Activated T-cell treated with anti-CD3 and anti-CD28 coated beads, Interleukin-2, amount 50 U/mL, for 4 hours (primary cell): ENCODE results near the gene ZNRF3. TPM values are rescaled to one million over a fixed set of nuclear protein-coding genes. Genes with fewer than 3 reads are reported as not detected.
"Not testable (repeated sequence)": the region's sequence is repeated elsewhere in the genome, so short reads cannot be mapped to it uniquely, and the experiment has no call there.

ENCODE experiments used
- ATAC-seq, 2 donors: fragments of 200-7000 bp; cut with Tn5 transposase; one replicate each; pipeline ENCODE4 v1.10.0; 2021
- DNase-seq: peaks from one replicate; pipeline ENCODE4 v3.0.0-alpha.2; 2020
- H3K27me3 Mint-ChIP-seq: one replicate; pipeline ENCODE4 v1.8.0; 2021; ENCODE audit warnings: low read depth, mixed read lengths
- H3K36me3 Mint-ChIP-seq: one replicate; pipeline ENCODE4 v1.8.0; 2022; ENCODE audit warnings: mixed read lengths; ENCODE audit not compliant: insufficient read depth
- H3K4me1 Mint-ChIP-seq: one replicate; pipeline ENCODE4 v1.8.0; 2021; ENCODE audit warnings: low read depth, mixed read lengths
- H3K4me3 Mint-ChIP-seq: one replicate; pipeline ENCODE4 v1.8.0; 2021; ENCODE audit warnings: mild to moderate bottlenecking, moderate library complexity, mixed read lengths
- H3K9me3 Mint-ChIP-seq: one replicate; pipeline ENCODE4 v1.8.0; 2021; ENCODE audit warnings: mixed read lengths
- total RNA-seq, 3 donors: library from RNA; stranded (reverse); gene quantifications; one replicate each; pipeline ENCODE4 v1.2.1, GENCODE V29; 2021

The ZNRF3 gene
- total RNA-seq, 3 donors from 2014 or later, result 3.3 to 4.9 (median 3.8) TPM

- H3K27me3 Mint-ChIP-seq, result peaks cover 16% of the 10 kb centered on the region
- H3K9me3 Mint-ChIP-seq, result no peaks in the 10 kb centered on the region
- ATAC-seq (no peak), DNase-seq (no peak)
- H3K4me3 Mint-ChIP-seq, result no peak overlapping the region
- no peaks in the 10 kb centered on the region for H3K4me1 Mint-ChIP-seq
- no peaks in the 10 kb centered on the region for H3K36me3 Mint-ChIP-seq
Measured at GRCh38 chr22:29081517-29082236, 198.3 kb downstream of the ZNRF3 start.

GRCh38 chr22:29082826-29083545 is 199.6 kb downstream of the ZNRF3 start:
- no peak for DNase-seq
- no peak for ATAC-seq
- H3K4me1 Mint-ChIP-seq, result no peaks in the 10 kb centered on the region
- no peaks in the 10 kb centered on the region for H3K9me3 Mint-ChIP-seq
- no peak overlapping the region for H3K4me3 Mint-ChIP-seq
- H3K36me3 Mint-ChIP-seq, result no peaks in the 10 kb centered on the region
- H3K27me3 Mint-ChIP-seq, result peaks cover 15% of the 10 kb centered on the region

GRCh38 chr22:29083576-29083932 is 200.2 kb downstream of the ZNRF3 start:
- not testable (repeated sequence) for H3K4me1 Mint-ChIP-seq, H3K4me3 Mint-ChIP-seq, DNase-seq, H3K9me3 Mint-ChIP-seq, ATAC-seq, H3K36me3 Mint-ChIP-seq
- peaks cover 12% of the 10 kb centered on the region for H3K27me3 Mint-ChIP-seq

GRCh38 chr22:29083933-29084591 is 200.7 kb downstream of the ZNRF3 start:
- no peak for ATAC-seq
- no peak for DNase-seq
- no peak overlapping the region for H3K4me3 Mint-ChIP-seq
- H3K9me3 Mint-ChIP-seq, result no peaks in the 10 kb centered on the region
- no peaks in the 10 kb centered on the region for H3K36me3 Mint-ChIP-seq
- H3K4me1 Mint-ChIP-seq, result no peaks in the 10 kb centered on the region
- peaks cover 17% of the 10 kb centered on the region for H3K27me3 Mint-ChIP-seq

GRCh38 chr22:29087012-29087411 is 203.6 kb downstream of the ZNRF3 start:
- no peak for ATAC-seq
- no peak overlapping the region for H3K4me3 Mint-ChIP-seq
- no peak for DNase-seq
- peaks cover 19% of the 10 kb centered on the region for H3K27me3 Mint-ChIP-seq
- H3K9me3 Mint-ChIP-seq, result no peaks in the 10 kb centered on the region
- no peaks in the 10 kb centered on the region for H3K4me1 Mint-ChIP-seq
- H3K36me3 Mint-ChIP-seq, result no peaks in the 10 kb centered on the region

- DNase-seq (no peak), ATAC-seq (no peak)
- Mint-ChIP-seq H3K27me3 (peaks cover 20% of the 10 kb centered on the region), H3K9me3 (no peaks in the 10 kb centered on the region), H3K4me1 (no peaks in the 10 kb centered on the region), H3K4me3 (no peak overlapping the region), H3K36me3 (no peaks in the 10 kb centered on the region)
Measured at GRCh38 chr22:29088809-29089208, 205.4 kb downstream of the ZNRF3 start.

- Mint-ChIP-seq H3K9me3 (no peaks in the 10 kb centered on the region), H3K27me3 (peaks cover 20% of the 10 kb centered on the region), H3K4me3 (no peak overlapping the region), H3K4me1 (no peaks in the 10 kb centered on the region), H3K36me3 (no peaks in the 10 kb centered on the region)
- no peak for DNase-seq
- ATAC-seq, result no peak
Measured at GRCh38 chr22:29089507-29089906, 206.1 kb downstream of the ZNRF3 start.

- Mint-ChIP-seq H3K27me3 (peaks cover 20% of the 10 kb centered on the region), H3K9me3 (no peaks in the 10 kb centered on the region), H3K4me1 (no peaks in the 10 kb centered on the region), H3K36me3 (no peaks in the 10 kb centered on the region), H3K4me3 (no peak overlapping the region)
- no peak for ATAC-seq
- no peak for DNase-seq
Measured at GRCh38 chr22:29090039-29090438, 206.7 kb downstream of the ZNRF3 start.

- ATAC-seq (no peak), DNase-seq (no peak)
- Mint-ChIP-seq H3K9me3 (no peaks in the 10 kb centered on the region), H3K36me3 (no peaks in the 10 kb centered on the region), H3K4me3 (no peak overlapping the region), H3K4me1 (no peaks in the 10 kb centered on the region), H3K27me3 (peaks cover 18% of the 10 kb centered on the region)
Measured at GRCh38 chr22:29092243-29092642, 208.9 kb downstream of the ZNRF3 start.

GRCh38 chr22:29093030-29093429 is 209.7 kb downstream of the ZNRF3 start:
- H3K27me3 Mint-ChIP-seq, result peaks cover 18% of the 10 kb centered on the region
- no peaks in the 10 kb centered on the region for H3K36me3 Mint-ChIP-seq
- DNase-seq, result no peak
- no peaks in the 10 kb centered on the region for H3K9me3 Mint-ChIP-seq
- no peak overlapping the region for H3K4me3 Mint-ChIP-seq
- H3K4me1 Mint-ChIP-seq, result no peaks in the 10 kb centered on the region
- ATAC-seq, result no peak

GRCh38 chr22:29093501-29094300 is 210.3 kb downstream of the ZNRF3 start:
- H3K27me3 Mint-ChIP-seq, result peaks cover 16% of the 10 kb centered on the region
- H3K36me3 Mint-ChIP-seq, result no peaks in the 10 kb centered on the region
- H3K4me1 Mint-ChIP-seq, result no peaks in the 10 kb centered on the region
- no peaks in the 10 kb centered on the region for H3K9me3 Mint-ChIP-seq
- ATAC-seq (no peak), DNase-seq (no peak)
- no peak overlapping the region for H3K4me3 Mint-ChIP-seq

- no peaks in the 10 kb centered on the region for H3K36me3 Mint-ChIP-seq
- DNase-seq, result no peak
- ATAC-seq, result no peak
- H3K9me3 Mint-ChIP-seq, result no peaks in the 10 kb centered on the region
- peaks cover 10% of the 10 kb centered on the region for H3K27me3 Mint-ChIP-seq
- no peaks in the 10 kb centered on the region for H3K4me1 Mint-ChIP-seq
- no peak overlapping the region for H3K4me3 Mint-ChIP-seq
Measured at GRCh38 chr22:29095459-29095858, 212.1 kb downstream of the ZNRF3 start.

GRCh38 chr22:29096736-29097669 is 213.6 kb downstream of the ZNRF3 start:
- Mint-ChIP-seq H3K9me3 (no peaks in the 10 kb centered on the region), H3K27me3 (peaks cover 4% of the 10 kb centered on the region), H3K4me1 (no peaks in the 10 kb centered on the region), H3K4me3 (no peak overlapping the region), H3K36me3 (no peaks in the 10 kb centered on the region)
- ATAC-seq, result no peak
- no peak for DNase-seq
